Measurements from ENCODE around the gene HARS1. TPM values are rescaled to one million over a fixed set of nuclear protein-coding genes. Genes with fewer than 3 reads are reported as not detected.
"Not testable (repeated sequence)": the region's sequence is repeated elsewhere in the genome, so short reads cannot be mapped to it uniquely, and the experiment has no call there.

Gene HARS1
- total and polyA plus RNA-seq, 2 donors (not counting 1 experiment from before 2014, with no cell fraction given), result 53.2 to 85.8 TPM

- Histone ChIP-seq H3K36me3 (ENCODE audit: control insufficient read depth, insufficient read depth, low read length) (peaks cover 24% of the 10 kb centered on the region), H3K4me3 (replicated peaks in 1 of 4; ENCODE audit: control extremely low read depth in 1 of 4, insufficient read depth in 1 of 4, low read depth in 3 of 4, low read length in 4 of 4) (no peak overlapping the region), H3K4me2 (ENCODE audit: extremely low read depth, insufficient read depth, low read length) (no peak overlapping the region), H4K20me1 (ENCODE audit: control insufficient read depth, extremely low read depth, insufficient read depth, low read length) (no peaks in the 10 kb centered on the region), H3K9ac (ENCODE audit: insufficient read depth, low read length) (no peak overlapping the region), H3K79me2 (ENCODE audit: control insufficient read depth, insufficient read depth, low read length) (peaks cover 13% of the 10 kb centered on the region), H3K27me3 (ENCODE audit: control insufficient read depth, insufficient read depth, low read length) (no peaks in the 10 kb centered on the region), H3K4me1 (ENCODE audit: control insufficient read depth, extremely low read depth, insufficient read depth, low read length) (no peaks in the 10 kb centered on the region), H3K9me3 (ENCODE audit: control insufficient read depth, insufficient read depth, low read depth, low read length) (no peaks in the 10 kb centered on the region), H2AFZ (ENCODE audit: low read length) (no peak overlapping the region), H3K27ac (ENCODE audit: insufficient read depth, low read length) (no peak overlapping the region)
- TF ChIP-seq CTCF (conservative IDR thresholded peaks at IDR 0.05 in 1 of 2, IDR thresholded peaks at IDR 0.05 in 1 of 2; ENCODE audit: low read depth in 1 of 2, low read length in 2 of 2), result no peak
- no peak for DNase-seq (ENCODE audit: low read depth in 2 of 2)
These were observed 19.6 kb downstream of the HARS1 start for GRCh38 chr5:140671472-140672125.

- not testable (repeated sequence) for H2AFZ ChIP-seq (ENCODE audit: low read length); H3K9ac ChIP-seq (ENCODE audit: insufficient read depth, low read length); H3K4me1 ChIP-seq (ENCODE audit: control insufficient read depth, extremely low read depth, insufficient read depth, low read length); H4K20me1 ChIP-seq (ENCODE audit: control insufficient read depth, extremely low read depth, insufficient read depth, low read length); H3K27ac ChIP-seq (ENCODE audit: insufficient read depth, low read length); H3K4me2 ChIP-seq (ENCODE audit: extremely low read depth, insufficient read depth, low read length); H3K4me3 ChIP-seq (replicated peaks in 1 of 4; ENCODE audit: control extremely low read depth in 1 of 4, insufficient read depth in 1 of 4, low read depth in 3 of 4, low read length in 4 of 4); DNase-seq (ENCODE audit: low read depth in 2 of 2); H3K9me3 ChIP-seq (ENCODE audit: control insufficient read depth, insufficient read depth, low read depth, low read length); H3K27me3 ChIP-seq (ENCODE audit: control insufficient read depth, insufficient read depth, low read length)
- Histone ChIP-seq H3K36me3 (ENCODE audit: control insufficient read depth, insufficient read depth, low read length) (peaks cover 24% of the 10 kb centered on the region), H3K79me2 (ENCODE audit: control insufficient read depth, insufficient read depth, low read length) (peaks cover 17% of the 10 kb centered on the region)
These were observed 20.1 kb downstream of the HARS1 start for GRCh38 chr5:140671035-140671434.

- Histone ChIP-seq H4K20me1 (ENCODE audit: control insufficient read depth, extremely low read depth, insufficient read depth, low read length) (no peaks in the 10 kb centered on the region), H3K36me3 (ENCODE audit: control insufficient read depth, insufficient read depth, low read length) (peaks cover 24% of the 10 kb centered on the region), H3K27me3 (ENCODE audit: control insufficient read depth, insufficient read depth, low read length) (no peaks in the 10 kb centered on the region), H3K4me1 (ENCODE audit: control insufficient read depth, extremely low read depth, insufficient read depth, low read length) (no peaks in the 10 kb centered on the region), H3K9ac (ENCODE audit: insufficient read depth, low read length) (peak within 1 kb of the TSS; percentile 85), H3K4me3 (replicated peaks in 1 of 4; ENCODE audit: control extremely low read depth in 1 of 4, insufficient read depth in 1 of 4, low read depth in 3 of 4, low read length in 4 of 4) (peak within 1 kb of the TSS; percentile 97 to 98 (median 98)), H3K79me2 (ENCODE audit: control insufficient read depth, insufficient read depth, low read length) (peaks cover 30% of the 10 kb centered on the region), H2AFZ (ENCODE audit: low read length) (peak within 1 kb of the TSS; percentile 100), H3K27ac (ENCODE audit: insufficient read depth, low read length) (peak within 1 kb of the TSS; percentile 96), H3K4me2 (ENCODE audit: extremely low read depth, insufficient read depth, low read length) (peak within 1 kb of the TSS; percentile 100), H3K9me3 (ENCODE audit: control insufficient read depth, insufficient read depth, low read depth, low read length) (no peaks in the 10 kb centered on the region)
- TF ChIP-seq CTCF (conservative IDR thresholded peaks at IDR 0.05 in 1 of 2, IDR thresholded peaks at IDR 0.05 in 1 of 2; ENCODE audit: low read depth in 1 of 2, low read length in 2 of 2) (no peak), EZH2 (IDR thresholded peaks at IDR 0.05; ENCODE audit: low read length, missing control alignments) (no peak)
- peak; percentile 88 to 93 for DNase-seq (ENCODE audit: low read depth in 2 of 2)
These were observed 26.6 kb downstream of the HARS1 start, which contains the start of gene WDR55 for GRCh38 chr5:140664359-140665119. Gene WDR55 (plus strand): TSS chr5:140664904. CDS start chr5:140664913, 9 bp downstream.

All from fibroblast of lung (primary cell).